Naive thymus-derived CD8-positive, alpha-beta T cell (primary cell): ENCODE results near the gene SGCG. TPM values are rescaled to one million over a fixed set of nuclear protein-coding genes. Genes with fewer than 3 reads are reported as not detected.
"Not testable (repeated sequence)": the region's sequence is repeated elsewhere in the genome, so short reads cannot be mapped to it uniquely, and the experiment has no call there.

Experiments used
- ATAC-seq, 2 donors: fragments of 150-1000 bp; cut with Tn5 transposase in 1 of 2; sonication (Bioruptor Pico), chemical (Tn5 transposase) in 1 of 2; 1 replicate in 1 of 2; 2 replicates in 1 of 2; pipeline ENCODE4 v1.10.0; 2021; ENCODE audit warnings: mild to moderate bottlenecking in 2 of 2, moderate library complexity in 2 of 2
- POLR2A ChIA-PET: fragments of 350-600 bp; sonication (Branson Sonifier 250); formaldehyde crosslinking; loops from one replicate; lab custom pipeline; 2021; ENCODE audit warnings: antibody characterized with exemption; lab: Charles Lee
- DNase-seq, 10 donors: peaks; one replicate each; pipeline versions ENCODE4 v3.0.0 to v3.0.0-alpha.2; 2020 to 2022
- H3K27ac Mint-ChIP-seq, 10 donors: one replicate each; pipeline ENCODE4 v1.8.0; 2020 to 2022; ENCODE audit warnings: mild to moderate bottlenecking in 10 of 10, mixed read lengths in 10 of 10, moderate library complexity in 4 of 10, inconsistent platforms in 1 of 10
- H3K27me3 Mint-ChIP-seq, 5 donors: one replicate each; pipeline ENCODE4 v1.8.0; 2021 to 2022; ENCODE audit warnings: mixed read lengths in 5 of 5
- H3K36me3 Mint-ChIP-seq, 3 donors: one replicate each; pipeline ENCODE4 v1.8.0; 2020 to 2022; ENCODE audit warnings: mixed read lengths in 3 of 3, mild to moderate bottlenecking in 2 of 3, inconsistent platforms in 1 of 3
- H3K4me1 Mint-ChIP-seq, 4 donors: one replicate each; pipeline ENCODE4 v1.8.0; 2021 to 2022; ENCODE audit warnings: mixed read lengths in 4 of 4
- H3K4me3 Mint-ChIP-seq, 10 donors: one replicate each; pipeline ENCODE4 v1.8.0; 2020 to 2022; ENCODE audit warnings: mild to moderate bottlenecking in 10 of 10, mixed read lengths in 10 of 10, moderate library complexity in 6 of 10, inconsistent platforms in 1 of 10
- H3K9me3 Mint-ChIP-seq, 9 donors: one replicate each; pipeline ENCODE4 v1.8.0; 2020 to 2022; ENCODE audit warnings: mixed read lengths in 9 of 9, mild to moderate bottlenecking in 3 of 9, inconsistent platforms in 1 of 9, moderate library complexity in 1 of 9
- polyA plus RNA-seq, 3 donors: library from polyadenylated mRNA; unstranded; fragments of 300-500 nt; fragmentation: Illumina TruSeq; gene quantifications; one replicate each; pipeline ENCODE4 v1.2.3, GENCODE V29; 2021
- total RNA-seq, 8 experiments: library from RNA in 2 of 8; stranded (reverse) in 2 of 8; gene quantifications; one replicate each; pipeline ENCODE4 v1.2.3 and lab custom pipeline; 2021 to 2026

SGCG gene
- total RNA-seq (not detected), polyA plus RNA-seq (not detected), total RNA-seq (lab: John Stamatoyannopoulos, UW) (0 reads per million in 6 experiments)

GRCh38 chr13:23180711-23181110 lies at the start of gene SGCG:
SGCG (plus strand) TSS chr13:23180979; CDS start chr13:23203695, 22,716 bp downstream.
- no peaks in the 10 kb centered on the region for H3K4me1 Mint-ChIP-seq
- POLR2A ChIA-PET: no interaction called here
- peaks cover 2 to 12% (median 8%) of the 10 kb centered on the region in 9 donors for H3K9me3 Mint-ChIP-seq
- H3K27me3 Mint-ChIP-seq: peaks cover 1 to 6% (median 2%) of the 10 kb centered on the region in 5 donors
- ATAC-seq (no peak), DNase-seq (no peak)
- no peak within 1 kb of the TSS for H3K27ac Mint-ChIP-seq
- H3K36me3 Mint-ChIP-seq: peaks cover 0 to 6% (median 0%) of the 10 kb centered on the region in 3 donors
- no peak within 1 kb of the TSS for H3K4me3 Mint-ChIP-seq

GRCh38 chr13:23134542-23134941 lies 46.2 kb upstream of the SGCG start:
- no peak for DNase-seq
- POLR2A ChIA-PET: no interaction called here
- H3K4me1 Mint-ChIP-seq: no peaks in the 10 kb centered on the region
- H3K27ac Mint-ChIP-seq: no peak overlapping the region
- no peak overlapping the region for H3K4me3 Mint-ChIP-seq
- H3K36me3 Mint-ChIP-seq: no peaks in the 10 kb centered on the region
- H3K9me3 Mint-ChIP-seq: no peaks in the 10 kb centered on the region
- no peak for ATAC-seq
- H3K27me3 Mint-ChIP-seq: peaks cover 0 to 14% (median 3%) of the 10 kb centered on the region in 5 donors

- H3K27me3 Mint-ChIP-seq: peaks cover 2 to 7% (median 2%) of the 10 kb centered on the region in 5 donors
- H3K9me3 Mint-ChIP-seq: no peaks in the 10 kb centered on the region
- H3K27ac Mint-ChIP-seq: no peak overlapping the region
- ATAC-seq (no peak), DNase-seq (no peak)
- no peaks in the 10 kb centered on the region for H3K36me3 Mint-ChIP-seq
- H3K4me3 Mint-ChIP-seq: no peak overlapping the region
- POLR2A ChIA-PET: no interaction called here
- H3K4me1 Mint-ChIP-seq: no peaks in the 10 kb centered on the region
Observed at GRCh38 chr13:23140492-23140891, 40.3 kb upstream of the SGCG start.

- POLR2A ChIA-PET: no interaction called here
- H3K36me3 Mint-ChIP-seq: no peaks in the 10 kb centered on the region
- no peaks in the 10 kb centered on the region for H3K9me3 Mint-ChIP-seq
- ATAC-seq (no peak), DNase-seq (no peak)
- peaks cover 0 to 7% (median 3%) of the 10 kb centered on the region in 5 donors for H3K27me3 Mint-ChIP-seq
- H3K4me1 Mint-ChIP-seq: no peaks in the 10 kb centered on the region
- H3K27ac Mint-ChIP-seq: no peak overlapping the region
- H3K4me3 Mint-ChIP-seq: no peak overlapping the region
Observed at GRCh38 chr13:23141964-23142363, 38.8 kb upstream of the SGCG start.

- H3K27me3 Mint-ChIP-seq, H3K27ac Mint-ChIP-seq, H3K4me1 Mint-ChIP-seq, H3K36me3 Mint-ChIP-seq, H3K4me3 Mint-ChIP-seq, DNase-seq, H3K9me3 Mint-ChIP-seq, POLR2A ChIA-PET, ATAC-seq: not testable (repeated sequence)
Observed at GRCh38 chr13:23142607-23143006, 38.2 kb upstream of the SGCG start.

- Mint-ChIP-seq H3K4me1 (no peaks in the 10 kb centered on the region), H3K9me3 (no peaks in the 10 kb centered on the region), H3K27me3 (peaks cover 0 to 7% (median 4%) of the 10 kb centered on the region in 5 donors), H3K36me3 (no peaks in the 10 kb centered on the region), H3K4me3 (no peak overlapping the region), H3K27ac (no peak overlapping the region)
- DNase-seq: no peak
- POLR2A ChIA-PET: no interaction called here
- no peak for ATAC-seq
Observed at GRCh38 chr13:23144431-23144830, 36.3 kb upstream of the SGCG start.

GRCh38 chr13:23146006-23146405 lies 34.8 kb upstream of the SGCG start:
- Mint-ChIP-seq H3K9me3 (no peaks in the 10 kb centered on the region), H3K4me1 (no peaks in the 10 kb centered on the region), H3K36me3 (no peaks in the 10 kb centered on the region), H3K4me3 (no peak overlapping the region), H3K27me3 (peaks cover 0 to 7% (median 4%) of the 10 kb centered on the region in 5 donors), H3K27ac (no peak overlapping the region)
- POLR2A ChIA-PET: no interaction called here
- ATAC-seq (no peak), DNase-seq (no peak)

- DNase-seq (no peak), ATAC-seq (no peak)
- no peak overlapping the region for H3K4me3 Mint-ChIP-seq
- H3K9me3 Mint-ChIP-seq: peaks cover 0 to 5% (median 0%) of the 10 kb centered on the region in 9 donors
- no peaks in the 10 kb centered on the region for H3K36me3 Mint-ChIP-seq
- POLR2A ChIA-PET: no interaction called here
- H3K4me1 Mint-ChIP-seq: no peaks in the 10 kb centered on the region
- H3K27ac Mint-ChIP-seq: no peak overlapping the region
- peaks cover 0 to 7% (median 4%) of the 10 kb centered on the region in 5 donors for H3K27me3 Mint-ChIP-seq
Observed at GRCh38 chr13:23146811-23147625, 33.8 kb upstream of the SGCG start.

- Mint-ChIP-seq H3K9me3 (peaks cover 0 to 9% (median 2%) of the 10 kb centered on the region in 9 donors), H3K4me3 (no peak overlapping the region), H3K27ac (no peak overlapping the region), H3K4me1 (no peaks in the 10 kb centered on the region), H3K27me3 (peaks cover 0 to 7% (median 4%) of the 10 kb centered on the region in 5 donors), H3K36me3 (no peaks in the 10 kb centered on the region)
- ATAC-seq (no peak), DNase-seq (no peak)
- POLR2A ChIA-PET: no interaction called here
Observed at GRCh38 chr13:23147827-23148226, 33.0 kb upstream of the SGCG start.

GRCh38 chr13:23157781-23158180 lies 23.0 kb upstream of the SGCG start:
- Mint-ChIP-seq H3K9me3 (peaks cover 0 to 20% (median 2%) of the 10 kb centered on the region in 9 donors), H3K4me3 (no peak overlapping the region), H3K4me1 (peaks cover 0 to 10% (median 5%) of the 10 kb centered on the region in 4 donors), H3K36me3 (peaks cover 0 to 9% (median 0%) of the 10 kb centered on the region in 3 donors), H3K27ac (no peak overlapping the region), H3K27me3 (peaks cover 26 to 48% (median 31%) of the 10 kb centered on the region in 5 donors)
- ATAC-seq (no peak), DNase-seq (no peak)
- POLR2A ChIA-PET: no interaction called here

- H3K27ac Mint-ChIP-seq: no peak overlapping the region
- peaks cover 0 to 5% (median 0%) of the 10 kb centered on the region in 9 donors for H3K9me3 Mint-ChIP-seq
- H3K4me1 Mint-ChIP-seq: peaks cover 0 to 10% (median 5%) of the 10 kb centered on the region in 4 donors
- H3K36me3 Mint-ChIP-seq: no peaks in the 10 kb centered on the region
- POLR2A ChIA-PET: no interaction called here
- no peak for ATAC-seq
- peaks cover 24 to 42% (median 26%) of the 10 kb centered on the region in 5 donors for H3K27me3 Mint-ChIP-seq
- DNase-seq: no peak
- H3K4me3 Mint-ChIP-seq: no peak overlapping the region
Observed at GRCh38 chr13:23159205-23159759, 21.5 kb upstream of the SGCG start.

- H3K27ac Mint-ChIP-seq: no peak overlapping the region
- H3K4me3 Mint-ChIP-seq: no peak overlapping the region
- DNase-seq (no peak), ATAC-seq (no peak)
- peaks cover 0 to 10% (median 5%) of the 10 kb centered on the region in 4 donors for H3K4me1 Mint-ChIP-seq
- H3K27me3 Mint-ChIP-seq: peaks cover 21 to 37% (median 24%) of the 10 kb centered on the region in 5 donors
- peaks cover 0 to 4% (median 0%) of the 10 kb centered on the region in 9 donors for H3K9me3 Mint-ChIP-seq
- no peaks in the 10 kb centered on the region for H3K36me3 Mint-ChIP-seq
- POLR2A ChIA-PET: no interaction called here
Observed at GRCh38 chr13:23159760-23160637, 20.8 kb upstream of the SGCG start.
